K562 (cell line): Measurements from ENCODE around the gene P2RY8. TPM values are rescaled to one million over a fixed set of nuclear protein-coding genes. Genes with fewer than 3 reads are reported as not detected.
A peak's percentile ranks its signal among the peaks of the same experiment; 100 is the strongest.

ENCODE experiments used
- ATAC-seq: fragments of 200-7000 bp; cut with Tn5 transposase; 3 replicates; pipeline ENCODE4 v1.9.1; 2020; ENCODE audit warnings: moderate library complexity
- BruUV-seq: library from RNA; stranded (reverse); fragments of 400-500 nt; replicated peaks from 2 replicates; lab custom pipeline; 2021; lab: Mats Ljungman, UMichigan
- CTCF ChIA-PET: fragments of 300-600 bp; formaldehyde crosslinking; extraction: SDS; loops from one replicate; lab custom pipeline; 2021; ENCODE audit warnings: low intra/inter-chr PET ratio; lab: Yijun Ruan, JAX
- POLR2A ChIA-PET: fragments of 300-600, 350-650 bp; sonication (Branson Sonifier 250); formaldehyde crosslinking; extraction: SDS; loops from one replicate; lab custom pipeline; 2021; ENCODE audit warnings: antibody characterized with exemption, inconsistent platforms; lab: Yijun Ruan, JAX
- DNase-seq, 4 experiments: peaks; one replicate each; pipeline versions ENCODE4 v3.0.0 to v3.0.0-alpha.2; 2011 to 2018; ENCODE audit warnings: low spot score in 3 of 4, mixed read lengths in 3 of 4; ENCODE audit errors: extremely low read depth in 1 of 4
- FAIRE-seq: peaks from 2 replicates; lab custom pipeline; 2011; peaks lifted over from hg19 to GRCh38; lab: Jason Lieb, UNC
- H2AFZ ChIP-seq: 2 replicates; pipeline ENCODE4 v1.6.0; 2011; ENCODE audit warnings: low read depth, low read length, control low read depth, inconsistent platforms
- H3K27ac ChIP-seq: fragments of 200-600 bp; 3 replicates; pipeline ENCODE4 v1.8.0; 2011; ENCODE audit warnings: low read depth, mild to moderate bottlenecking, control low read depth, inconsistent platforms, low read length, moderate library complexity, mixed read lengths; ENCODE audit errors: extremely low read depth
- H3K27me3 ChIP-seq, 2 experiments: fragments of 300-600 bp in 1 of 2; 2 replicates in 1 of 2; 3 replicates in 1 of 2; pipeline versions ENCODE4 v1.6.0 to v1.8.0; 2011; ENCODE audit warnings: inconsistent platforms in 2 of 2, low read length in 2 of 2, mild to moderate bottlenecking in 1 of 2, mixed read lengths in 1 of 2, moderate library complexity in 1 of 2; ENCODE audit not compliant: control insufficient read depth in 2 of 2, insufficient read depth in 2 of 2
- H3K36me3 ChIP-seq: fragments of 300-600 bp; 3 replicates; pipeline ENCODE4 v1.8.0; 2011; ENCODE audit warnings: mild to moderate bottlenecking, low read length, inconsistent platforms; ENCODE audit not compliant: control insufficient read depth, insufficient read depth
- H3K4me1 ChIP-seq, 2 experiments: fragments of 200-600 bp in 1 of 2; replicated peaks in 1 of 2; 2 replicates in 1 of 2; 3 replicates in 1 of 2; pipeline versions ENCODE4 v1.5.1 to v1.8.0; 2011; ENCODE audit warnings: inconsistent platforms in 2 of 2, low read length in 2 of 2, mild to moderate bottlenecking in 1 of 2, mixed read lengths in 1 of 2, moderate library complexity in 1 of 2; ENCODE audit not compliant: control insufficient read depth in 2 of 2, insufficient read depth in 2 of 2
- H3K4me2 ChIP-seq: 2 replicates; pipeline ENCODE4 v1.6.1; 2011; ENCODE audit warnings: low read length, control low read depth, inconsistent platforms, mixed read lengths; ENCODE audit not compliant: insufficient read depth
- H3K4me3 ChIP-seq: fragments of 200-600 bp; sonication (generic), shearing (Covaris generic); 2 replicates; pipeline ENCODE4 v1.5.1; 2016; ENCODE audit warnings: control low read depth, inconsistent platforms
- H3K79me2 ChIP-seq: fragments of 200-600 bp; 3 replicates; pipeline ENCODE4 v1.8.0; 2011; ENCODE audit warnings: low read length, inconsistent platforms; ENCODE audit not compliant: control insufficient read depth, insufficient read depth
- H3K9ac ChIP-seq, 2 experiments: 2 replicates each; pipeline versions ENCODE4 v1.6.0 to v1.6.1; 2011; ENCODE audit warnings: low read depth in 2 of 2, low read length in 2 of 2, control low read depth in 1 of 2, inconsistent platforms in 1 of 2, mild to moderate bottlenecking in 1 of 2, mixed read lengths in 1 of 2; ENCODE audit not compliant: insufficient read depth in 1 of 2
- H3K9me1 ChIP-seq: one replicate; pipeline ENCODE4 v1.6.0; 2011; ENCODE audit warnings: inconsistent platforms, mild to moderate bottlenecking, low read length, moderate library complexity; ENCODE audit not compliant: control insufficient read depth, insufficient read depth
- H3K9me3 ChIP-seq: replicated peaks from 2 replicates; pipeline ENCODE4 v1.5.1; 2011; ENCODE audit warnings: low read depth, low read length, inconsistent platforms; ENCODE audit not compliant: control insufficient read depth, insufficient read depth
- H4K20me1 ChIP-seq: replicated peaks from 2 replicates; pipeline ENCODE4 v1.6.1; 2011; ENCODE audit warnings: low read length, inconsistent platforms, mixed read lengths; ENCODE audit not compliant: control insufficient read depth, insufficient read depth
- ELF4 ChIP-seq: fragments of 450-650 bp; formaldehyde crosslinking; IDR thresholded peaks from 2 replicates; pipeline ENCODE4 v1.4.0; 2022; ENCODE audit warnings: missing genetic modification characterization
- KDM5B ChIP-seq: fragments of 200-600 bp; sonication (generic); IDR thresholded peaks from 2 replicates; pipeline ENCODE4 v1.6.1; 2012; ENCODE audit warnings: low read depth, mild to moderate bottlenecking, moderate library complexity, low read length, control low read depth, inconsistent platforms; ENCODE audit not compliant: insufficient replicate concordance
- NELFE ChIP-seq: IDR thresholded peaks from 2 replicates; pipeline ENCODE4 v1.6.1; 2011; ENCODE audit warnings: mild to moderate bottlenecking; ENCODE audit not compliant: insufficient read depth, insufficient read length
- POLR2A ChIP-seq: fragments of 450-650 bp; conservative IDR thresholded peaks from 2 replicates; pipeline ENCODE4 v1.6.1; 2016
- RFX7 ChIP-seq: fragments of 250-450 bp; sonication (Bioruptor Pico); IDR thresholded peaks from 2 replicates; pipeline ENCODE4 v1.5.1; 2021; ENCODE audit warnings: mild to moderate bottlenecking
- SMAD1 ChIP-seq: fragments of 150-350 bp; IDR thresholded peaks from 2 replicates; pipeline ENCODE4 v1.6.1; 2014; ENCODE audit warnings: low read length, low read depth; ENCODE audit not compliant: partially characterized antibody
- STAT5A ChIP-seq: IDR thresholded peaks from 2 replicates; pipeline ENCODE4 v1.6.1; 2012; ENCODE audit warnings: low read length, inconsistent platforms, borderline replicate concordance
- TRIM24 ChIP-seq, 2 experiments: fragments of 450-650 bp; IDR thresholded peaks; 2 replicates each; pipeline ENCODE4 v1.6.1; 2016
- WGBS: fragments of 100-300 bp; shearing (Covaris generic); methylation state at CpG from one replicate; pipeline ENCODE4 v1.1.6; 2016; ENCODE audit warnings: low coverage, mixed read lengths; ENCODE audit not compliant: insufficient coverage; ENCODE audit errors: missing lambda C conversion rate; 5-methylcytosine and 5-hydroxymethylcytosine counted together
- in situ Hi-C: fragments of 300-500 bp; cut with MboI; formaldehyde crosslinking; loops from 4 replicates; pipeline ENCODE4 v1.15.0; 2018; ENCODE audit warnings: inconsistent platforms, mixed read lengths
- intact Hi-C: fragments of 100-400 bp; cut with micrococcal nuclease; formaldehyde crosslinking; loops from 2 replicates; pipeline ENCODE4 v1.14.2; 2022
- polyA plus RNA-seq, 8 experiments: library from polyadenylated mRNA; depleted of rRNA in 4 of 8; stranded (reverse) in 5 of 8; unstranded in 3 of 8; fragments of >200 nt; fragmentation: Nextera tagmentation in 2 of 8; fragmentation: Illumina TruSeq in 1 of 8; extraction: Ambion mirVana in 2 of 8; extraction: Trizol in 1 of 8; gene quantifications; 2 replicates each; pipeline versions ENCODE4 v1.2.1 to v1.2.3, GENCODE V29; 2011 to 2014; ENCODE audit warnings: inconsistent platforms in 1 of 8, missing spikeins in 1 of 8
- total RNA-seq, 7 experiments: library from RNA; depleted of rRNA in 6 of 7; stranded (reverse); fragments of >200 nt in 6 of 7; fragmentation: Illumina TruSeq in 2 of 7; extraction: Trizol in 2 of 7; gene quantifications; 2 replicates each; pipeline versions ENCODE4 v1.2.1 to v1.2.3, GENCODE V29; 2011 to 2021; ENCODE audit warnings: low replicate concordance in 1 of 7

Gene P2RY8
- total and polyA plus RNA-seq, 9 of the 15 experiments (the other 6 are each of a cell fraction or from before 2014, with no cell fraction given): 0.04 to 0.69 (median 0.08) TPM; not detected in 3

GRCh38 chrX:1416965-1417760, 119.8 kb downstream of the P2RY8 start:
- TF ChIP-seq RFX7 (CRISPR knock-in tag) (no peak), NELFE (no peak), KDM5B (no peak), STAT5A (peak; percentile 34; the same call in 1 of the 2 replicates), ELF4 (CRISPR knock-in tag) (no peak), POLR2A (peak; percentile 60), SMAD1 (no peak), TRIM24 (IDR thresholded peaks at IDR 0.05) (no peak)
- FAIRE-seq (no peak), ATAC-seq (no peak), DNase-seq (no peak)
- peaks cover 25% of the 10 kb centered on the region; the same call in 2 of the 3 replicates for H3K36me3 ChIP-seq
- in situ Hi-C loops (no loop called here), intact Hi-C loops (no loop called here)
- H3K4me2 ChIP-seq: no peak overlapping the region
- no peak overlapping the region for H3K9ac ChIP-seq
- peaks cover 0 to 9% of the 10 kb centered on the region in 2 experiments; a peak in 2 of 5 replicates for H3K4me1 ChIP-seq
- no peaks in the 10 kb centered on the region for H3K27me3 ChIP-seq
- WGBS: 90% methylated on average over 10 of the region's 14 CpGs
- no peak overlapping the region for H2AFZ ChIP-seq
- H3K4me3 ChIP-seq: no peak overlapping the region
- POLR2A ChIA-PET: no interaction called here
- no peaks in the 10 kb centered on the region for H3K9me1 ChIP-seq
- H3K79me2 ChIP-seq: no peaks in the 10 kb centered on the region
- no peaks in the 10 kb centered on the region for H3K9me3 ChIP-seq
- BruUV-seq: no TSS peak
- CTCF ChIA-PET: no interaction called here
- H4K20me1 ChIP-seq: no peaks in the 10 kb centered on the region
- H3K27ac ChIP-seq: no peak overlapping the region; the same call in 2 of the 3 replicates
